T-helper 1 cell treated with Interleukin-12 subunit alpha and Interleukin-12 subunit beta and Interleukin-4 antibody, amounts not matched to agents 30 μg/mL and 1 μg/mL, for 36 hours (primary cell): ENCODE measurements around the gene SMIM9.
"Not testable (repeated sequence)": the region's sequence is repeated elsewhere in the genome, so short reads cannot be mapped to it uniquely, and the experiment has no call there.

ENCODE experiments used
- H3K27ac Mint-ChIP-seq: one replicate; pipeline ENCODE4 v1.8.0; 2021; ENCODE audit warnings: mild to moderate bottlenecking, mixed read lengths
- H3K27me3 Mint-ChIP-seq: one replicate; pipeline ENCODE4 v1.8.0; 2021; ENCODE audit warnings: low read depth, mixed read lengths
- H3K36me3 Mint-ChIP-seq: one replicate; pipeline ENCODE4 v1.8.0; 2021; ENCODE audit warnings: low read depth, mixed read lengths
- H3K4me1 Mint-ChIP-seq: one replicate; pipeline ENCODE4 v1.8.0; 2021; ENCODE audit warnings: low read depth, mixed read lengths
- H3K4me3 Mint-ChIP-seq: one replicate; pipeline ENCODE4 v1.8.0; 2021; ENCODE audit warnings: mild to moderate bottlenecking, moderate library complexity, mixed read lengths
- H3K9me3 Mint-ChIP-seq: one replicate; pipeline ENCODE4 v1.8.0; 2021; ENCODE audit warnings: mixed read lengths

SMIM9 gene

DNA sequence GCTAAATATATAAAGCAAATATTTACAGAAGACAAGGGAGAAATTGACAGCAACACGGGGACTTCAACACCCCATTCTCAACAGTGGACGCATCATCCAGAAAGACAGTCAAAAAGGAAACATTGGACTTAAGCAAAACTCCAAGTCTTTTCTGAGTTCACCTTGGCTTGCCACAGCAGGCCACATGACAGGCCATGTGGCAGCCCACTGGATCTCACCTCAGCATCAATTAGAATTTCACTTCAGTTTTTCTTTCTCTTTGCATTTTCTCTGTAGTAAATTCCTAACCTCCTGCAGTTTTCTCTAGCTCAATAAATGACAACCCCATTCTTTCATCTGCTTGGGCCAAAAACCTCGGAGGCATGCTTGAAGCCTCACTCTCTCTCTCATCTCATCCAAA is 12.4 kb downstream of the SMIM9 start:
- no peaks in the 10 kb centered on the region for H3K27me3 Mint-ChIP-seq

DNA sequence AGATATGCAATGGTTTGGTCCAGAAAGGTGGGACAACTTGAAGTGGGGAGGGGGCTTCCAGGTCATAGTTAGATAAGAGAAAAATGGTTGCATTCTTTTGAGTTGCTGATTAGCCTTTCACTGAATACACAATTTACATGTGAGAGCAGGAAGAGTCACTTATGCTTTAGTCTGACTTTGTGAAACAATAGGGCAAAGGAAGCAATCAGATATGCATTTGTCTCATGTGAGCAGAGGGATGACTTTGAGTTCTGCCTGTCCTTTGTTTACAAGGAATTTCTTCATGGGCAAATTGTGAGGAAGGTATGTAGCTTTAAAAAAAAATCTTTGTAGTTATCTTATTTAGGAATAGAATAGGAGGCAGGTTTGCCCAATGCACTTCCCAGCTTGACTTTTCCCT is 12.9 kb downstream of the SMIM9 start:
- Mint-ChIP-seq H3K36me3 (no peaks in the 10 kb centered on the region), H3K27ac (no peak overlapping the region), H3K4me1 (peaks cover 1% of the 10 kb centered on the region), H3K27me3 (no peaks in the 10 kb centered on the region), H3K9me3 (no peaks in the 10 kb centered on the region), H3K4me3 (no peak overlapping the region)

More for the DNA sequence above, 12.4 kb downstream of the SMIM9 start:
- H3K9me3 Mint-ChIP-seq: no peaks in the 10 kb centered on the region
- H3K27ac Mint-ChIP-seq: no peak overlapping the region
- no peaks in the 10 kb centered on the region for H3K36me3 Mint-ChIP-seq
- H3K4me3 Mint-ChIP-seq: no peak overlapping the region
- peaks cover 3% of the 10 kb centered on the region for H3K4me1 Mint-ChIP-seq

DNA sequence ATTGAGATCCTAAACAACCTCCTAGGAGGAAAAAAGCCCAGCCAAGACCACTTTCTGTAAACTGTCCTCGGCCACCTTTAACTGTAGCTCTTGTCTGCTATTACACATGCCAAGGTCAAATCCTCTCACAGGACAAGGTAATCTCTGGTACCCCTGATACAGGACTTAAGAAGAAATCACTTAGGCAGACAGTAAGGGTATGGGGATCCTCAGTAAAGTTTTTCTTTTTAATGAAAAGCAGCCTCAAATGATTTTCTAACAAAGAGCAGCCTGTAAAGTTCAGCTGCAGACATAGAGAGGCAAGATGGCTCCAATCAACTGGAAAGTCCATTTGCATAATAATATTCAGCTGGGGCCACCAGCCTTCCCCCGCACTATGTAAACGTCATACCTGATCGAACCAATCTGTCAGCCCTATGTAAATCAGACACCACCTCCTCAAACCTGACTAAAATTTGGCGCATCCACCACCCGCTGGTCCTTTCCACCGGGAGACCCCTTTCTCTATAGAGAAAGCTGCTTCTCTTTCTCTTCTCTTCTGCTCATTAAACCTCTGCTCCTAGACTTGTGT is 14.6 kb downstream of the SMIM9 start:
- Mint-ChIP-seq H3K4me3 (no peak overlapping the region), H3K4me1 (no peaks in the 10 kb centered on the region), H3K27me3 (peaks cover 3% of the 10 kb centered on the region), H3K36me3 (no peaks in the 10 kb centered on the region), H3K9me3 (no peaks in the 10 kb centered on the region), H3K27ac (no peak overlapping the region)

- Mint-ChIP-seq H3K36me3 (no peaks in the 10 kb centered on the region), H3K27ac (no peak overlapping the region), H3K4me1 (no peaks in the 10 kb centered on the region), H3K4me3 (no peak overlapping the region), H3K9me3 (no peaks in the 10 kb centered on the region), H3K27me3 (peaks cover 3% of the 10 kb centered on the region)
Observed at GRCh38 chrX:154818916-154819770, 15.3 kb downstream of the SMIM9 start.

DNA sequence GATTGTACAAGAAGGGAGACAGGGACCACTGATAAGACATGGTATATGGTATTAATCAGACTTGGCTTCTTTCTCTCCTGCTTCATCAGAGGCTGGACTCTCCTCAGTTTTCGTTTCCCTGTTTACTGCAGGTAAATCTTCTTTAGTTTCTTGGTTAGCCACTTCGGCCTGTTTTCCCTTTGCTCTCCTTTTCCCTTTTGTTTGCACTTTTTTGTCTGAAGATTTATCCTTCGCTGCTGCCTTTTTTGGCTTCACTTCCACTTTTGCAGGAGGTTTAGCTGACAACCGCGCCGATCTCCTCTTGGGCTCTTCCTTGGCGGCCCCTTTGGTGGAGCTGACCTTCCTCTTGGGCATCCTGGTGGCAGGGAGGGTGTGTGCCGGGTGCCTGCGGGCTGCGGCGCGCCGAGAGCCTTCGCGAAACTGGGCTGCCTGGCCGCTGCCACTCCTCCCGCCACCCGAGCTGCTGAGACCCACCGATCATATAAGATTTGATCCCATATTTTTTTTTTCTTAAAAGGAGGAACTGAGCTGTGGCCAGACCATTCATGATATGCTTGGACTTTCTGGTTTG is 17.3 kb downstream of the SMIM9 start:
- H3K36me3 Mint-ChIP-seq, H3K9me3 Mint-ChIP-seq, H3K4me3 Mint-ChIP-seq, H3K27ac Mint-ChIP-seq, H3K4me1 Mint-ChIP-seq: not testable (repeated sequence)
- H3K27me3 Mint-ChIP-seq: peaks cover 14% of the 10 kb centered on the region

DNA sequence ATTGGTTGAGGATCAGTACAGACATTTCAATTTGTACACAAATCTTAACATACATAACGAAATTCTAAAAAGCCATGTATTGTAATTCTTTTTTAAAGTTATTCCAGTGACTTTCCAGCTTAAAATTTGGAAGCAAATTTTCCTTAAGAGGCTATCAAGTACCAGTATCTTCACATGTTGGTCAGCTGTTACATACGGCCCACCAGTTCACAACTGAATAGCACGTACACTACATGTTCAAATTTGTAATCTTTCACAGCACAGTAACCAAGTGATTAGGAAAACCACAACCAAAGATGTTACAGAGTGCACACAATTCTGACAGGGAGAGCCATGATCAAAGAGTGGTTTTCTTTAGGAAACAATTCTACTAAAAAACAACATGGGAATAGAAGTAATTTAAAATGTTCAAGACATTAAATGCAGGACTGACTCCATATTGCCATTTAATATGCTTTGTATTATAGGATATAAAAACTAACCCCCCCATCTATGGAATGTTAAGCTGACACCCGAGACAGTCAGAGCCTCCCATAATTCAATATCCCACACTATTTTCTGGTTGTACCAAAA is 18.1 kb downstream of the SMIM9 start:
- peaks cover 16% of the 10 kb centered on the region for H3K27me3 Mint-ChIP-seq
- not testable (repeated sequence) for H3K4me1 Mint-ChIP-seq, H3K36me3 Mint-ChIP-seq, H3K9me3 Mint-ChIP-seq, H3K4me3 Mint-ChIP-seq, H3K27ac Mint-ChIP-seq

DNA sequence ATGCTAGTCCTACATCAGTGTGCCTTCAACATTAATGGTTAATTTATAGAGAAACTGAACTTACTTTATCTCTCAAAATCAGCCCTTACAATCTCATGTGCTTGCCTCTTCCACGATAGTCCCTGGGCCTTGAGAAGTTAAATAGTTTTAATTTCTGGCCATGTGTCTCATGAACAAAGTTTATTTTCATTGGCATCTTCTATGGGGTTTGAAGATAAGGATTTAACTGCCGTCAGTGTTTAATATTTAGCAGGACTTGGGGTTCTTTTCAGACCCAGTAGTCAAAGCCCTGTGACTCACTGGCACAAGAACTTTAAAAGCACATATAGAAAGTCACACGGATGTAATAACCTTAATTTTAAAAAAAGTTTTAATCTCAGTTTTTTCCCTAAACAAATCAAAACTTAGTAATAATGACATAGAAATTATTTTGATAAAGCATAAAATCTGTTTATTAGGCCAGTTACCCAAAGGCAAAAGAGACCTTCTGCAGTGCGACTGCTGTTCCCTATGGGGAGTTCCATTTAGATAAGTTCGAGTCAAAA is 19.1 kb downstream of the SMIM9 start:
- Mint-ChIP-seq H3K4me1 (no peaks in the 10 kb centered on the region), H3K27me3 (peaks cover 16% of the 10 kb centered on the region), H3K9me3 (no peaks in the 10 kb centered on the region), H3K4me3 (no peak overlapping the region), H3K36me3 (no peaks in the 10 kb centered on the region), H3K27ac (no peak overlapping the region)

GRCh38 chrX:154813801-154814200 is 20.7 kb downstream of the SMIM9 start:
- Mint-ChIP-seq H3K27me3 (peaks cover 16% of the 10 kb centered on the region), H3K4me1 (no peaks in the 10 kb centered on the region), H3K36me3 (no peaks in the 10 kb centered on the region), H3K27ac (no peak overlapping the region), H3K4me3 (no peak overlapping the region), H3K9me3 (no peaks in the 10 kb centered on the region)

- no peaks in the 10 kb centered on the region for H3K4me1 Mint-ChIP-seq
- H3K4me3 Mint-ChIP-seq: no peak overlapping the region
- peaks cover 16% of the 10 kb centered on the region for H3K27me3 Mint-ChIP-seq
- H3K9me3 Mint-ChIP-seq: peaks cover under 1% of the 10 kb centered on the region
- no peak overlapping the region for H3K27ac Mint-ChIP-seq
- no peaks in the 10 kb centered on the region for H3K36me3 Mint-ChIP-seq
Observed at GRCh38 chrX:154812341-154813101, 21.9 kb downstream of the SMIM9 start.

DNA sequence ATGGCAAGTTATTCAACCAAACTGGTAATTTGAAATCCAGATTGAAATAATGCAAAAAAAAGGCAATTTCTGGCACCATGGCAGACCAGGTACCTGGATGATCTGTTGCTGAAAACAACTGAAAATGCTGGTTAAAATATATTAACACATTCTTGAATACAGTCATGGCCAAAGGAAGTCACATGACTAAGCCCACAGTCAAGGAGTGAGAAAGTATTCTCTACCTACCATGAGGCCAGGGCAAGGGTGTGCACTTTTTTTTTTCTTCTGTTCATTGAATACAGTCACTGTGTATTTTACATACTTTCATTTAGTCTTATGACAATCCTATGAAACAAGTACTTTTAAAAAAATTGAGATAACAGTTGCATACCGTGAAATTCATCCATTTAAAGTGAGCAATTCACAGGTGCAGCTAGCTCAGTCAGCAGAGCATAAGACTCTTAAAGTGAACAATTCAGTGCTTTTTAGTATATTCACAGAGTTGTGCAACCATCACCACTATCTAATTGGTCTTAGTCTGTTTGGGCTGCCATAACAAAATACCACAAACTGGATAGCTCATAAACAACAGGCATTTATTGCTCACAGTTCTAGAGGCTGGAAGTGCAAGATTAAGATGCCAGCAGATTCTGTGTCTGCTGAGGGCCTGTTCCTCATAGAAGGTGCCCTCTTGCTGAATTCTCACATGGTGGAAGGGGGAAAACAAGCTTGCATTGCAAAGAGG is 24.4 kb downstream of the SMIM9 start:
- peaks cover 13% of the 10 kb centered on the region for H3K27me3 Mint-ChIP-seq
- H3K27ac Mint-ChIP-seq: no peak overlapping the region
- H3K4me3 Mint-ChIP-seq: no peak overlapping the region
- peaks cover 3% of the 10 kb centered on the region for H3K36me3 Mint-ChIP-seq
- H3K9me3 Mint-ChIP-seq: peaks cover 4% of the 10 kb centered on the region
- H3K4me1 Mint-ChIP-seq: peaks cover 7% of the 10 kb centered on the region

GRCh38 chrX:154806837-154807501 is 27.5 kb downstream of the SMIM9 start:
- Mint-ChIP-seq H3K36me3 (peaks cover 3% of the 10 kb centered on the region), H3K4me1 (peaks cover 25% of the 10 kb centered on the region), H3K4me3 (no peak overlapping the region), H3K9me3 (peaks cover 4% of the 10 kb centered on the region), H3K27me3 (no peaks in the 10 kb centered on the region), H3K27ac (no peak overlapping the region)

DNA sequence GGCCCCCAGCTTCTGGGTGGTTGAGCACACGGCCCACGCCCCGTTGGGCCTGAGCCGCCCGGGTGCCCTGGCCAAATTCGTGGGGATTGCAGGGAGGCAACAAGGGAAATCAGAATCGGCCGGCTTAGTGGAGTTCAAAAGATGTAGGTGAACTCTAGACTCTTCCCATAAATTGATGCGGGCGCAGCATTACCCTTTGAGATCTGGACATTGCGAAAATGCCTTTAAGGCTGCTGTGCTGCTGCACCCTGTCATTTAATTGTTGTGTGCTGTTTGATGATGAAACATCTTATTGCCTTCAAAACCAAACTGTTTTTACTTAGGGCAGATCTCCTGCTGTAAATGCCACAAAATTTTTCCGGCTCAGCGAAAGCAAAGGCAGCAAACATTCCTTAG is 28.8 kb downstream of the SMIM9 start:
- Mint-ChIP-seq H3K9me3 (peaks cover 4% of the 10 kb centered on the region), H3K27me3 (no peaks in the 10 kb centered on the region), H3K4me1 (peaks cover 32% of the 10 kb centered on the region), H3K36me3 (peaks cover 3% of the 10 kb centered on the region), H3K4me3 (peak overlapping the region; percentile 80), H3K27ac (peak overlapping the region; percentile 63)

- Mint-ChIP-seq H3K4me1 (peaks cover 38% of the 10 kb centered on the region), H3K4me3 (peak within 1 kb of the TSS; percentile 85), H3K27ac (peak within 1 kb of the TSS; percentile 63), H3K9me3 (peaks cover 4% of the 10 kb centered on the region), H3K36me3 (peaks cover 3% of the 10 kb centered on the region), H3K27me3 (no peaks in the 10 kb centered on the region)
Observed at GRCh38 chrX:154804957-154805695, 29.3 kb downstream of the SMIM9 start, which contains the start of gene MPP1. Gene MPP1 (minus strand): TSS chrX:154805485. CDS start chrX:154805373, 112 bp downstream.
